ENCODE measurements around the gene DHRS4L2. TPM values are rescaled to one million over a fixed set of nuclear protein-coding genes. Genes with fewer than 3 reads are reported as not detected.
"Not testable (repeated sequence)": the region's sequence is repeated elsewhere in the genome, so short reads cannot be mapped to it uniquely, and the experiment has no call there.

Gene DHRS4L2
- total and polyA plus RNA-seq, 2 donors (not counting 3 experiments of a cell fraction or from before 2014, with no cell fraction given) = 18.2 to 18.5 TPM

GRCh38 chr14:24013654-24014514 lies 25.2 kb downstream of the DHRS4L2 start:
- no peaks in the 10 kb centered on the region for H3K9me1 ChIP-seq (replicated peaks; ENCODE audit: control insufficient read depth, extremely low read depth, insufficient read depth, low read length)
- H3K79me2 ChIP-seq (ENCODE audit: control insufficient read depth, insufficient read depth, low read length) = no peaks in the 10 kb centered on the region
- no peak overlapping the region for H3K4me3 ChIP-seq (replicated peaks in 1 of 3; ENCODE audit: insufficient read depth in 1 of 3, low read depth in 1 of 3, low read length in 3 of 3)
- dilution Hi-C loops (cut with MboI; ENCODE audit: extremely low pct_ligation_motif_present, low sequenced_read_pairs) = no loop called here
- H3K4me1 ChIP-seq (ENCODE audit: control insufficient read depth, extremely low read depth, insufficient read depth, low read length) = peaks cover 3% of the 10 kb centered on the region
- H3K4me2 ChIP-seq (ENCODE audit: insufficient read depth, low read length) = no peak overlapping the region
- H4K20me1 ChIP-seq (replicated peaks; ENCODE audit: control insufficient read depth, extremely low read depth, insufficient read depth, low read length) = no peaks in the 10 kb centered on the region
- POLR2A ChIA-PET = no interaction called here
- no peaks in the 10 kb centered on the region for H3K36me3 ChIP-seq (ENCODE audit: control insufficient read depth in 2 of 2, extremely low read depth in 1 of 2, insufficient read depth in 2 of 2, low read length in 2 of 2)
- intact Hi-C loops (cut with micrococcal nuclease) = loop anchor here (1.0 to 2.0 kb wide), 8 partner anchors 22 to 228 kb away; partner anchors contain the start of genes IRF9, PCK2 and TINF2
- peaks cover 0 to 2% of the 10 kb centered on the region in 2 experiments for H3K27me3 ChIP-seq (ENCODE audit: control insufficient read depth in 2 of 2, insufficient read depth in 2 of 2, low read length in 2 of 2)
- H3K27ac ChIP-seq (ENCODE audit: insufficient read depth, low read depth, low read length) = no peak overlapping the region
- H3K9me3 ChIP-seq (replicated peaks; ENCODE audit: control insufficient read depth, insufficient read depth, low read length) = no peaks in the 10 kb centered on the region
- no peak overlapping the region for H2AFZ ChIP-seq (ENCODE audit: low read depth, low read length)
- CTCF ChIA-PET = interaction anchor here (0.8 to 1.0 kb wide), 3 partner anchors 45 to 284 kb away, joined by 3 to 4 read pairs (median 3); no protein-coding TSS in a partner anchor
- peak; percentile 74 for FAIRE-seq
- no peak overlapping the region for H3K9ac ChIP-seq (replicated peaks; ENCODE audit: extremely low read depth, insufficient read depth, low read length)
- no TSS peak for BruUV-seq (replicated peaks)
- peak; percentile 82 for DNase-seq (ENCODE audit: low read depth, low spot score)
- TF ChIP-seq EZH2 (IDR thresholded peaks at IDR 0.05; ENCODE audit: borderline replicate concordance, low read depth, low read length, severe bottlenecking) (no peak), POLR2A (IDR thresholded peaks at IDR 0.05; ENCODE audit: low read depth, low read length) (no peak), CTCF (IDR thresholded peaks at IDR 0.05; ENCODE audit: extremely low read depth in 1 of 2, insufficient read depth in 1 of 2, low read depth in 1 of 2, low read length in 2 of 2) (peak; percentile 64 to 72)

GRCh38 chr14:24015745-24016144 lies 27.0 kb downstream of the DHRS4L2 start:
- H3K9me1 ChIP-seq (replicated peaks; ENCODE audit: control insufficient read depth, extremely low read depth, insufficient read depth, low read length); H3K27ac ChIP-seq (ENCODE audit: insufficient read depth, low read depth, low read length); dilution Hi-C loops (cut with MboI; ENCODE audit: extremely low pct_ligation_motif_present, low sequenced_read_pairs); FAIRE-seq; H4K20me1 ChIP-seq (replicated peaks; ENCODE audit: control insufficient read depth, extremely low read depth, insufficient read depth, low read length); H3K4me1 ChIP-seq (ENCODE audit: control insufficient read depth, extremely low read depth, insufficient read depth, low read length); H3K36me3 ChIP-seq (ENCODE audit: control insufficient read depth in 2 of 2, extremely low read depth in 1 of 2, insufficient read depth in 2 of 2, low read length in 2 of 2); H2AFZ ChIP-seq (ENCODE audit: low read depth, low read length); POLR2A ChIA-PET; H3K9me3 ChIP-seq (replicated peaks; ENCODE audit: control insufficient read depth, insufficient read depth, low read length); H3K9ac ChIP-seq (replicated peaks; ENCODE audit: extremely low read depth, insufficient read depth, low read length); H3K4me2 ChIP-seq (ENCODE audit: insufficient read depth, low read length); DNase-seq (ENCODE audit: low read depth, low spot score); H3K79me2 ChIP-seq (ENCODE audit: control insufficient read depth, insufficient read depth, low read length); H3K27me3 ChIP-seq (ENCODE audit: control insufficient read depth in 2 of 2, insufficient read depth in 2 of 2, low read length in 2 of 2); H3K4me3 ChIP-seq (replicated peaks in 1 of 3; ENCODE audit: insufficient read depth in 1 of 3, low read depth in 1 of 3, low read length in 3 of 3); BruUV-seq (replicated peaks): not testable (repeated sequence)
- CTCF ChIA-PET = interaction anchor here (0.8 to 1.2 kb wide), 3 partner anchors 41 to 43 kb away, joined by 3 read pairs; no protein-coding TSS in a partner anchor
- intact Hi-C loops (cut with micrococcal nuclease) = loop anchor here (2.0 kb wide), 1 partner anchor 145 kb away; the partner anchor contains the start of gene IRF9

GRCh38 chr14:24018978-24019377 lies 30.2 kb downstream of the DHRS4L2 start:
- POLR2A ChIA-PET = not testable (repeated sequence)

More at GRCh38 chr14:24018978-24019377, 30.2 kb downstream of the DHRS4L2 start:
- H3K9me1 ChIP-seq (replicated peaks; ENCODE audit: control insufficient read depth, extremely low read depth, insufficient read depth, low read length); dilution Hi-C loops (cut with MboI; ENCODE audit: extremely low pct_ligation_motif_present, low sequenced_read_pairs); CTCF ChIA-PET; H4K20me1 ChIP-seq (replicated peaks; ENCODE audit: control insufficient read depth, extremely low read depth, insufficient read depth, low read length); H3K36me3 ChIP-seq (ENCODE audit: control insufficient read depth in 2 of 2, extremely low read depth in 1 of 2, insufficient read depth in 2 of 2, low read length in 2 of 2); H3K79me2 ChIP-seq (ENCODE audit: control insufficient read depth, insufficient read depth, low read length); H2AFZ ChIP-seq (ENCODE audit: low read depth, low read length); H3K27ac ChIP-seq (ENCODE audit: insufficient read depth, low read depth, low read length); H3K9ac ChIP-seq (replicated peaks; ENCODE audit: extremely low read depth, insufficient read depth, low read length); DNase-seq (ENCODE audit: low read depth, low spot score); H3K4me3 ChIP-seq (replicated peaks in 1 of 3; ENCODE audit: insufficient read depth in 1 of 3, low read depth in 1 of 3, low read length in 3 of 3); H3K9me3 ChIP-seq (replicated peaks; ENCODE audit: control insufficient read depth, insufficient read depth, low read length); FAIRE-seq; BruUV-seq (replicated peaks); H3K4me1 ChIP-seq (ENCODE audit: control insufficient read depth, extremely low read depth, insufficient read depth, low read length); H3K4me2 ChIP-seq (ENCODE audit: insufficient read depth, low read length); intact Hi-C loops (cut with micrococcal nuclease); H3K27me3 ChIP-seq (ENCODE audit: control insufficient read depth in 2 of 2, insufficient read depth in 2 of 2, low read length in 2 of 2): not testable (repeated sequence)
